CD14-positive monocyte (primary cell): ENCODE data around the gene LZTS2. TPM values are rescaled to one million over a fixed set of nuclear protein-coding genes. Genes with fewer than 3 reads are reported as not detected.
A peak's percentile ranks its signal among the peaks of the same experiment; 100 is the strongest.

ENCODE experiments used
- DNase-seq, 3 donors: peaks; one replicate each; pipeline ENCODE4 v3.0.0-alpha.2; 2011 to 2022
- H2AFZ ChIP-seq: 2 replicates; pipeline ENCODE4 v1.6.0; 2012; ENCODE audit warnings: mild to moderate bottlenecking, low read depth, low read length, inconsistent platforms; ENCODE audit not compliant: insufficient read depth, poor library complexity, severe bottlenecking
- H3K27ac ChIP-seq, 2 donors: 1 replicate in 1 of 2; 2 replicates in 1 of 2; pipeline ENCODE4 v1.5.1; 2012 to 2013; ENCODE audit warnings: low read length in 2 of 2, control low read depth in 1 of 2, inconsistent platforms in 1 of 2, low read depth in 1 of 2, mild to moderate bottlenecking in 1 of 2
- H3K27me3 ChIP-seq, 2 donors: one replicate each; pipeline versions ENCODE4 v1.6.0 to v1.6.1; 2011 to 2013; ENCODE audit warnings: low read length in 2 of 2; ENCODE audit not compliant: control insufficient read depth in 2 of 2, insufficient read depth in 2 of 2
- H3K36me3 ChIP-seq, 2 donors: replicated peaks in 1 of 2; 1 replicate in 1 of 2; 2 replicates in 1 of 2; pipeline versions ENCODE4 v1.5.1 to v1.6.1; 2012 to 2013; ENCODE audit warnings: low read length in 2 of 2, control low read depth in 1 of 2, inconsistent platforms in 1 of 2, mild to moderate bottlenecking in 1 of 2; ENCODE audit not compliant: insufficient read depth in 2 of 2, control insufficient read depth in 1 of 2
- H3K4me1 ChIP-seq, 2 donors: 1 replicate in 1 of 2; 2 replicates in 1 of 2; pipeline versions ENCODE4 v1.5.1 to v1.6.1; 2012 to 2013; ENCODE audit warnings: low read length in 2 of 2, control low read depth in 1 of 2, inconsistent platforms in 1 of 2, mild to moderate bottlenecking in 1 of 2, moderate library complexity in 1 of 2; ENCODE audit not compliant: insufficient read depth in 2 of 2, control insufficient read depth in 1 of 2
- H3K4me2 ChIP-seq: replicated peaks from 2 replicates; pipeline ENCODE3; 2012; ENCODE audit warnings: low read length, moderate library complexity, mild to moderate bottlenecking; ENCODE audit not compliant: poor library complexity, severe bottlenecking; ENCODE audit errors: extremely low read depth
- H3K4me3 ChIP-seq, 3 experiments: fragments of 200-600 bp in 1 of 3; sonication (generic) in 1 of 3; replicated peaks in 1 of 3; 1 replicate in 2 of 3; 2 replicates in 1 of 3; pipeline ENCODE4 v1.5.1; 2011 to 2013; ENCODE audit warnings: low read length in 3 of 3, mild to moderate bottlenecking in 3 of 3, control low read depth in 2 of 3, low read depth in 2 of 3, inconsistent platforms in 1 of 3, moderate library complexity in 1 of 3
- H3K79me2 ChIP-seq: 2 replicates; pipeline ENCODE4 v1.6.0; 2012; ENCODE audit warnings: mild to moderate bottlenecking, control low read depth, inconsistent platforms, low read length, moderate library complexity; ENCODE audit not compliant: insufficient read depth
- H3K9ac ChIP-seq: 2 replicates; pipeline ENCODE4 v1.6.0; 2017; ENCODE audit warnings: low read length, mild to moderate bottlenecking; ENCODE audit not compliant: insufficient read depth, poor library complexity, severe bottlenecking
- H3K9me3 ChIP-seq, 2 donors: replicated peaks in 1 of 2; 1 replicate in 1 of 2; 2 replicates in 1 of 2; pipeline versions ENCODE4 v1.5.1 to v1.6.1; 2012 to 2013; ENCODE audit warnings: low read length in 2 of 2, control low read depth in 1 of 2; ENCODE audit not compliant: control insufficient read depth in 1 of 2, insufficient read depth in 1 of 2
- H4K20me1 ChIP-seq: 2 replicates; pipeline ENCODE4 v1.6.0; 2012; ENCODE audit warnings: mild to moderate bottlenecking, low read length, control low read depth, moderate library complexity; ENCODE audit not compliant: insufficient read depth
- H3K27ac Mint-ChIP-seq, 7 donors: one replicate each; pipeline ENCODE4 v1.8.0; 2020; ENCODE audit warnings: mild to moderate bottlenecking in 7 of 7, mixed read lengths in 7 of 7, moderate library complexity in 6 of 7, inconsistent platforms in 2 of 7
- H3K27me3 Mint-ChIP-seq, 3 donors: one replicate each; pipeline ENCODE4 v1.8.0; 2021 to 2022; ENCODE audit warnings: low read depth in 3 of 3, mild to moderate bottlenecking in 3 of 3, mixed read lengths in 3 of 3, moderate library complexity in 3 of 3, inconsistent platforms in 1 of 3
- H3K36me3 Mint-ChIP-seq, 2 donors: one replicate each; pipeline ENCODE4 v1.8.0; 2020; ENCODE audit warnings: mixed read lengths in 2 of 2, inconsistent platforms in 1 of 2, mild to moderate bottlenecking in 1 of 2
- H3K4me1 Mint-ChIP-seq: one replicate; pipeline ENCODE4 v1.8.0; 2020; ENCODE audit warnings: mild to moderate bottlenecking, mixed read lengths
- H3K4me3 Mint-ChIP-seq, 2 donors: one replicate each; pipeline ENCODE4 v1.8.0; 2020; ENCODE audit warnings: mild to moderate bottlenecking in 2 of 2, mixed read lengths in 2 of 2, moderate library complexity in 1 of 2
- H3K9me3 Mint-ChIP-seq, 7 donors: one replicate each; pipeline ENCODE4 v1.8.0; 2020 to 2022; ENCODE audit warnings: mixed read lengths in 7 of 7, mild to moderate bottlenecking in 6 of 7, moderate library complexity in 6 of 7, inconsistent platforms in 2 of 7
- CTCF ChIP-seq: fragments of 200-600 bp; IDR thresholded peaks from one replicate; pipeline ENCODE4 v1.8.0; 2022; ENCODE audit warnings: antibody characterized with exemption, mild to moderate bottlenecking
- WGBS: methylation state at CpG from one replicate; pipeline ENCODE4 v1.1.5; 2013; ENCODE audit warnings: missing lambda C conversion rate; ENCODE audit not compliant: insufficient coverage; 5-methylcytosine and 5-hydroxymethylcytosine counted together
- intact Hi-C, 2 donors: fragments of 100-400 bp; cut with micrococcal nuclease; formaldehyde crosslinking; loops; one replicate each; pipeline versions ENCODE4 v1.15.0 to v1.15.1; 2023
- polyA plus RNA-seq, 3 donors: library from polyadenylated mRNA; depleted of rRNA in 1 of 3; unstranded in 2 of 3; stranded (reverse) in 1 of 3; fragments of 300-500 nt in 2 of 3; fragments of >200 nt in 1 of 3; fragmentation: Illumina TruSeq in 2 of 3; gene quantifications; 1 replicate in 2 of 3; 2 replicates in 1 of 3; pipeline ENCODE4 v1.2.3, GENCODE V29; 2012 to 2021

LZTS2 gene
- polyA plus RNA-seq, 3 donors = 2.8 to 9.2 (median 3.3) TPM

DNA sequence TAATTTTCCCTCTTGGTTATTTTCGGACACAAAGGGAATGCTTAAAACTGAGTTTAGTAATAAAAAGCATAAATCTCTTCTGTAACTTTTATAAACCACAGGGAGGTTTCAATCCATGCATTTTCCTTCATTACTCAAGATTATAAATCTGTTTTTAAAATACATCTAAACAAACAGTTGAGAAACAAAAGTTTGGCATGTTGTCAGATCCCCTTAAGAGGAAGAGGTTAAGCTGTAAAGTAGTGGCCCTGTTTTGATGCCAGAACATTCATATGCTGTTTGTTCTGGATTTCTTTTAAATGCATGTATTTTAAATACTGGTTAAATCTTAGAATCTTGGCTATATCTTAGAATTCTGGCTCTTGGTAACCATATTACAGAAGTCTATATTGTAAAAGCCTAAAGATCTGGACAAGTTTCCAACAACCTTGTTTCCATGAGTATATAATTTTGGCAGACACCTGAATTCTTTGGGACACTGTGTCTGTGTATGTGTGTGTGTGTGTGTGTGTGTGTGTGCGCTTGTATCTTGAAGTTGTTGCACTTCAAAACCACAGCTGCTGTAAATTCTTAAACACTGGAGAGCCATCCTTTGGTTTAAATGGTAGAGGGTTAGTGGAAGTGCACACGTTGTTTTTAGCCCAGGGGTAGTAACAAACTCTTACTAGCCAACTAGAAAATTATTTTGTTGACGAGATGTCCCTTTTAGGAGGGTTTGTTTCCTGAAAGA lies 37.1 kb upstream of the LZTS2 start:
- Histone ChIP-seq H3K9ac (no peak overlapping the region), H2AFZ (no peak overlapping the region), H3K9me3 (no peaks in the 10 kb centered on the region), H3K27me3 (no peaks in the 10 kb centered on the region), H3K4me2 (no peak overlapping the region), H3K36me3 (peaks cover 66 to 85% of the 10 kb centered on the region in 2 donors), H4K20me1 (no peaks in the 10 kb centered on the region), H3K4me3 (no peak overlapping the region), H3K79me2 (no peaks in the 10 kb centered on the region), H3K27ac (no peak overlapping the region), H3K4me1 (no peaks in the 10 kb centered on the region)
- peaks cover 60 to 70% of the 10 kb centered on the region in 2 donors for H3K36me3 Mint-ChIP-seq
- TF ChIP-seq CTCF = no peak
- H3K27me3 Mint-ChIP-seq = peaks cover 0 to 1% (median 0%) of the 10 kb centered on the region in 3 donors
- H3K4me1 Mint-ChIP-seq = peaks cover 2% of the 10 kb centered on the region
- H3K27ac Mint-ChIP-seq = peak overlapping the region in 1 of 7 donors; percentile 62
- intact Hi-C loops = no loop called here
- DNase-seq = no peak
- no peaks in the 10 kb centered on the region for H3K9me3 Mint-ChIP-seq
- no CpG with 5 or more reads among the region's 4 CpGs for WGBS
- H3K4me3 Mint-ChIP-seq = no peak overlapping the region

DNA sequence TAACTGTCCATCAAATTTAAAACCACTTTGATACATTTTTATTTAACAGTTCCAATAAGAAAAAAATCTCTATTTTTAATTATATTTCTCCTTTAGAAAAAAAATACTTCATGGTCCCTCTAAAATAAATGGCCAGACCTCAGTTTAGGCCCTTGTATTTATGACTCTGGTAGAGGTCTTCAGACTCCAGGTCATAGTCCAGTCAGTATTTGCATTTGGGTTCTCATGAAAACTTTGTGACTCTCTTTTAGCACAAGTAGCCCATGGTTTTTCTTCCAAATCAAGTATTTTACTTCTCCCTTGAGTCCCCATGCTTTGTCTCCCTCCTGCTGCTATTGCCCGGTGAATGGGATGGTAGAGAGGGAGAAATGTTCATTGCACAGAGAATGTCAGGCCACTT lies 35.8 kb upstream of the LZTS2 start:
- Histone ChIP-seq H3K27me3 (peaks cover 0 to 1% of the 10 kb centered on the region in 2 donors), H3K4me3 (no peak overlapping the region), H3K4me1 (peaks cover 1 to 3% of the 10 kb centered on the region in 2 donors), H3K36me3 (peaks cover 54 to 75% of the 10 kb centered on the region in 2 donors), H3K9me3 (no peaks in the 10 kb centered on the region), H2AFZ (no peak overlapping the region), H3K79me2 (no peaks in the 10 kb centered on the region), H3K4me2 (no peak overlapping the region), H3K9ac (no peak overlapping the region), H4K20me1 (no peaks in the 10 kb centered on the region), H3K27ac (no peak overlapping the region)
- peaks cover 8% of the 10 kb centered on the region for H3K4me1 Mint-ChIP-seq
- H3K36me3 Mint-ChIP-seq = peaks cover 57 to 62% of the 10 kb centered on the region in 2 donors
- peaks cover 3 to 5% (median 4%) of the 10 kb centered on the region in 3 donors for H3K27me3 Mint-ChIP-seq
- no peak overlapping the region for H3K27ac Mint-ChIP-seq
- no CpG with 5 or more reads among the region's 1 CpG for WGBS
- intact Hi-C loops = no loop called here
- no peaks in the 10 kb centered on the region for H3K9me3 Mint-ChIP-seq
- DNase-seq = no peak
- H3K4me3 Mint-ChIP-seq = no peak overlapping the region
- TF ChIP-seq CTCF = no peak
